ENCODE results near the gene PGAP3.

Gene PGAP3

GRCh38 chr17:39647256-39647655 lies 40.6 kb downstream of the PGAP3 start:
- H3K4me1 ChIP-seq (ENCODE audit: control insufficient read depth in 2 of 2, insufficient read depth in 2 of 2, low read length in 2 of 2), result peaks cover 14 to 19% of the 10 kb centered on the region in 2 donors
- peaks cover 7 to 13% of the 10 kb centered on the region in 2 donors for H3K36me3 ChIP-seq (ENCODE audit: control insufficient read depth in 2 of 2, insufficient read depth in 2 of 2, low read length in 2 of 2)
- H3K9ac ChIP-seq (ENCODE audit: low read depth in 1 of 2, low read length in 2 of 2), result no peak overlapping the region
- H3K27me3 ChIP-seq (ENCODE audit: control insufficient read depth in 2 of 2, insufficient read depth in 2 of 2, low read length in 2 of 2), result no peaks in the 10 kb centered on the region
- no peak overlapping the region for H3K27ac ChIP-seq (ENCODE audit: low read depth in 2 of 2, low read length in 2 of 2)
- no peaks in the 10 kb centered on the region for H3K9me3 ChIP-seq (ENCODE audit: control insufficient read depth in 2 of 2, low read length in 2 of 2)
- no peak overlapping the region for H3K4me3 ChIP-seq (ENCODE audit: low read length in 2 of 2)

- Histone ChIP-seq H3K36me3 (ENCODE audit: control insufficient read depth in 2 of 2, insufficient read depth in 2 of 2, low read length in 2 of 2) (peaks cover 16 to 17% of the 10 kb centered on the region in 2 donors), H3K4me3 (ENCODE audit: low read length in 2 of 2) (no peak overlapping the region), H3K9ac (ENCODE audit: low read depth in 1 of 2, low read length in 2 of 2) (no peak overlapping the region), H3K27me3 (ENCODE audit: control insufficient read depth in 2 of 2, insufficient read depth in 2 of 2, low read length in 2 of 2) (no peaks in the 10 kb centered on the region), H3K9me3 (ENCODE audit: control insufficient read depth in 2 of 2, low read length in 2 of 2) (no peaks in the 10 kb centered on the region), H3K27ac (ENCODE audit: low read depth in 2 of 2, low read length in 2 of 2) (no peak overlapping the region), H3K4me1 (ENCODE audit: control insufficient read depth in 2 of 2, insufficient read depth in 2 of 2, low read length in 2 of 2) (peaks cover 11 to 12% of the 10 kb centered on the region in 2 donors)
Observed at GRCh38 chr17:39643271-39643670, 44.6 kb downstream of the PGAP3 start.

DNA sequence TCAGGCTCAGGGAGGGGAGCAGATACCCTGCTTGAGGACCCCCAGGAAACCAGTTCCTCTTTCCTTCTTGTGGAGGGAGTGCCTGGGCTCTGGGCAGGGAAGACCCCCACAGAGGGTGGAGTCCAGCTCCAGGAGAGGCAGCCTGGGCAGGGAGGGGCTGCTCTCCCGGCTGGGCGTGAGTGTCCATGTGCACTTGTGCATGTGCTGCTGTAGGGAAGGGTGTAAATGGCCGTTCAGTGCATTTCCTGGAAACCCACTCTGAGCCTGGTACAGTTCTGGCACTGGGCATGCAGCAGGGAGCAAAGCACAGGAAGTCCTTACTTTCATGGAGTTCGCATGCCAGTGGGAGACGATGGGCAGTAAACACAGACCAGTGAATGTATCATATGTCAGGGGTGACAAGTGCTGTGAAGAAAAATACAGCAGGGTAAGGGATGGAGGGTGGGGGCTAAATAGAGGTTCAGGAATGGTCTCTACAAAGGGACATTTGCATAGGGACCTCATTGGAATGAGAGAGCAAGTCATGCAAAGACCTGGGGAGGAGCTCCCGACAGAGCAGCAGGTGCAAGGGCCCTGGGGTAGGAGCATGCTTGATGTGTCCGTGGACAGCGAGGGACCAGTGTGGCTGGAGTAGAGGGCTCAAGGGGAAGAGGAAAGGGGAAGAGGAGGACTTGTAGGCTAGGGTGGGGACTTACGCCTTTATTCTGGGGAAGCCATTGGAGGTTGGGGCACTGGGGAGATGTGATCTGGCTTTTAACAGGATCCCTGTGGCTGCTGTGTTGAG lies 45.4 kb downstream of the PGAP3 start:
- H3K9me3 ChIP-seq (ENCODE audit: control insufficient read depth in 2 of 2, low read length in 2 of 2), result no peaks in the 10 kb centered on the region
- peaks cover 19 to 21% of the 10 kb centered on the region in 2 donors for H3K36me3 ChIP-seq (ENCODE audit: control insufficient read depth in 2 of 2, insufficient read depth in 2 of 2, low read length in 2 of 2)
- peaks cover 19 to 20% of the 10 kb centered on the region in 2 donors for H3K4me1 ChIP-seq (ENCODE audit: control insufficient read depth in 2 of 2, insufficient read depth in 2 of 2, low read length in 2 of 2)

DNA sequence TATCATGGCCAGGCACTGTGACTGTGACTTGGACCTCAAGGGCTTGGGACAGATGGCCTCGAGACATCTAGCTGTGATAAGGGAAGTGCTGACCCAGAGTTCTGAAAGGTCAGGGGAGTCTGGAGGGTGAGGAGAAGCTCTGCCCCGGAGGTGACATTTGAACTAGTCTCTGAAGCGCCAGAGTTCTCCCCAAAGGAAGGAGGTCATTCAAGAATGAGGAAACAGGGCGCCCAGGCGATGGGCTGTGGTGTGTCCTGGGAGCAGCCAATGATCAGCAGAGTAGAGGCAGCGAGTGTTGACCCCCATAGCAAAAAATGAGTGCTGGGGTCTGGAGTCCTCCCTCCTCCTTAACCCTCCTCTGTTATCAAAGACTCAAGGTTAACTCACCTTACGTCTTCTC lies 46.0 kb downstream of the PGAP3 start:
- H3K4me1 ChIP-seq (ENCODE audit: control insufficient read depth in 2 of 2, insufficient read depth in 2 of 2, low read length in 2 of 2), result peaks cover 19 to 20% of the 10 kb centered on the region in 2 donors
- peaks cover 19 to 21% of the 10 kb centered on the region in 2 donors for H3K36me3 ChIP-seq (ENCODE audit: control insufficient read depth in 2 of 2, insufficient read depth in 2 of 2, low read length in 2 of 2)
- no peaks in the 10 kb centered on the region for H3K9me3 ChIP-seq (ENCODE audit: control insufficient read depth in 2 of 2, low read length in 2 of 2)
- H3K9ac ChIP-seq (ENCODE audit: low read depth in 1 of 2, low read length in 2 of 2), result no peak overlapping the region
- no peak overlapping the region for H3K27ac ChIP-seq (ENCODE audit: low read depth in 2 of 2, low read length in 2 of 2)
- H3K27me3 ChIP-seq (ENCODE audit: control insufficient read depth in 2 of 2, insufficient read depth in 2 of 2, low read length in 2 of 2), result no peaks in the 10 kb centered on the region
- no peak overlapping the region for H3K4me3 ChIP-seq (ENCODE audit: low read length in 2 of 2)

More for the DNA sequence above, 45.4 kb downstream of the PGAP3 start:
- H3K4me3 ChIP-seq (ENCODE audit: low read length in 2 of 2), result no peak overlapping the region
- no peak overlapping the region for H3K9ac ChIP-seq (ENCODE audit: low read depth in 1 of 2, low read length in 2 of 2)
- no peaks in the 10 kb centered on the region for H3K27me3 ChIP-seq (ENCODE audit: control insufficient read depth in 2 of 2, insufficient read depth in 2 of 2, low read length in 2 of 2)
- H3K27ac ChIP-seq (ENCODE audit: low read depth in 2 of 2, low read length in 2 of 2), result no peak overlapping the region

DNA sequence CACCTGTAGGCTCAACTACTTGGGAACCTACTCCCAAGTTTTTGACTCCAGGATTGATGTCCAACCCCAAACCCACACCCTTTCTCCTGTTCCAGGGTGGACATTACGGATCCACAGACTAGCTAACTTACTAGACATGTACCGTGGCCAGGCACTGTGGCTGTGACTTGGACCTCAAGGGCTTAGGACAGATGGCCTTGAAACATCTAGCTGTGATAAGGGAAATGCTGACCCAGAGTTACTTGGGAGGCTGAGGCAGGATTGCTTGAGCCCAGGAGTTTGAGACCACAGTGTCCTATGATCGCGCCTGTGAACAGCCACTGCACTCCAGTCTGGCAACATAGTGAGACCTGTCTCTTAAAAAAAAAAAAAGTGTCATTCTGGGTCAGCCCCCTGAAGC lies 46.8 kb downstream of the PGAP3 start:
- Histone ChIP-seq H3K4me1 (ENCODE audit: control insufficient read depth in 2 of 2, insufficient read depth in 2 of 2, low read length in 2 of 2) (peaks cover 24 to 26% of the 10 kb centered on the region in 2 donors), H3K9me3 (ENCODE audit: control insufficient read depth in 2 of 2, low read length in 2 of 2) (no peaks in the 10 kb centered on the region), H3K9ac (ENCODE audit: low read depth in 1 of 2, low read length in 2 of 2) (no peak overlapping the region), H3K27me3 (ENCODE audit: control insufficient read depth in 2 of 2, insufficient read depth in 2 of 2, low read length in 2 of 2) (no peaks in the 10 kb centered on the region), H3K27ac (ENCODE audit: low read depth in 2 of 2, low read length in 2 of 2) (no peak overlapping the region), H3K36me3 (ENCODE audit: control insufficient read depth in 2 of 2, insufficient read depth in 2 of 2, low read length in 2 of 2) (peaks cover 19% of the 10 kb centered on the region in 2 donors), H3K4me3 (ENCODE audit: low read length in 2 of 2) (no peak overlapping the region)

GRCh38 chr17:39640591-39641031 lies 47.2 kb downstream of the PGAP3 start:
- peaks cover 19 to 22% of the 10 kb centered on the region in 2 donors for H3K36me3 ChIP-seq (ENCODE audit: control insufficient read depth in 2 of 2, insufficient read depth in 2 of 2, low read length in 2 of 2)
- H3K4me3 ChIP-seq (ENCODE audit: low read length in 2 of 2), result no peak overlapping the region

GRCh38 chr17:39639566-39640458 lies 48.0 kb downstream of the PGAP3 start:
- peaks cover 28 to 33% of the 10 kb centered on the region in 2 donors for H3K4me1 ChIP-seq (ENCODE audit: control insufficient read depth in 2 of 2, insufficient read depth in 2 of 2, low read length in 2 of 2)
- no peak overlapping the region for H3K9ac ChIP-seq (ENCODE audit: low read depth in 1 of 2, low read length in 2 of 2)
- H3K27ac ChIP-seq (ENCODE audit: low read depth in 2 of 2, low read length in 2 of 2), result no peak overlapping the region

More at GRCh38 chr17:39640591-39641031, 47.2 kb downstream of the PGAP3 start:
- Histone ChIP-seq H3K9me3 (ENCODE audit: control insufficient read depth in 2 of 2, low read length in 2 of 2) (no peaks in the 10 kb centered on the region), H3K9ac (ENCODE audit: low read depth in 1 of 2, low read length in 2 of 2) (no peak overlapping the region), H3K27ac (ENCODE audit: low read depth in 2 of 2, low read length in 2 of 2) (no peak overlapping the region), H3K27me3 (ENCODE audit: control insufficient read depth in 2 of 2, insufficient read depth in 2 of 2, low read length in 2 of 2) (no peaks in the 10 kb centered on the region), H3K4me1 (ENCODE audit: control insufficient read depth in 2 of 2, insufficient read depth in 2 of 2, low read length in 2 of 2) (peaks cover 26 to 29% of the 10 kb centered on the region in 2 donors)

DNA sequence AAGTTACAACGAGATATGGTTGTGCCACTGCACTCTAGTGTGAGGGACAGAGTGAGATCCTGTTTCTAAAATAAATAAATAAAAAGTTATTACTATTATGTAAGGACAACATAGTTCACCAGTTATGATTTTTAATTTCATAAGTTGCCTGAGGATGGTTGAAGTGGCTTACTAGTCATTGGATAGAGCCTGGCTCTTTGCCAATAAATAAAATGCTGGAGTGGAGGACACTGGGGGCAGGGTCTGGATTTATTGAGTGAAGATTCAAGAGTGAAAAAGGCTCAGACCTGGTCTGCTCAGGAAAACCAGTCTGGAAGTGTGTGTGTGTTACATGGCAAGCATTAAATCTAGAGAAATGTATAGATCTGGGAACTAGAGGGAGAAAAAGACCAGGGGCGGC lies 48.8 kb downstream of the PGAP3 start:
- no peaks in the 10 kb centered on the region for H3K27me3 ChIP-seq (ENCODE audit: control insufficient read depth in 2 of 2, insufficient read depth in 2 of 2, low read length in 2 of 2)
- H3K27ac ChIP-seq (ENCODE audit: low read depth in 2 of 2, low read length in 2 of 2), result no peak overlapping the region
- peaks cover 26 to 27% of the 10 kb centered on the region in 2 donors for H3K36me3 ChIP-seq (ENCODE audit: control insufficient read depth in 2 of 2, insufficient read depth in 2 of 2, low read length in 2 of 2)
- peaks cover 35 to 41% of the 10 kb centered on the region in 2 donors for H3K4me1 ChIP-seq (ENCODE audit: control insufficient read depth in 2 of 2, insufficient read depth in 2 of 2, low read length in 2 of 2)
- no peak overlapping the region for H3K9ac ChIP-seq (ENCODE audit: low read depth in 1 of 2, low read length in 2 of 2)
- no peaks in the 10 kb centered on the region for H3K9me3 ChIP-seq (ENCODE audit: control insufficient read depth in 2 of 2, low read length in 2 of 2)
- no peak overlapping the region for H3K4me3 ChIP-seq (ENCODE audit: low read length in 2 of 2)

More at GRCh38 chr17:39639566-39640458, 48.0 kb downstream of the PGAP3 start:
- Histone ChIP-seq H3K36me3 (ENCODE audit: control insufficient read depth in 2 of 2, insufficient read depth in 2 of 2, low read length in 2 of 2) (peaks cover 24 to 26% of the 10 kb centered on the region in 2 donors), H3K9me3 (ENCODE audit: control insufficient read depth in 2 of 2, low read length in 2 of 2) (no peaks in the 10 kb centered on the region), H3K27me3 (ENCODE audit: control insufficient read depth in 2 of 2, insufficient read depth in 2 of 2, low read length in 2 of 2) (no peaks in the 10 kb centered on the region), H3K4me3 (ENCODE audit: low read length in 2 of 2) (no peak overlapping the region)

- Histone ChIP-seq H3K27ac (ENCODE audit: low read depth in 2 of 2, low read length in 2 of 2) (no peak overlapping the region), H3K4me3 (ENCODE audit: low read length in 2 of 2) (peak overlapping the region; percentile 90 to 93), H3K4me1 (ENCODE audit: control insufficient read depth in 2 of 2, insufficient read depth in 2 of 2, low read length in 2 of 2) (peaks cover 43 to 48% of the 10 kb centered on the region in 2 donors), H3K9me3 (ENCODE audit: control insufficient read depth in 2 of 2, low read length in 2 of 2) (no peaks in the 10 kb centered on the region), H3K36me3 (ENCODE audit: control insufficient read depth in 2 of 2, insufficient read depth in 2 of 2, low read length in 2 of 2) (peaks cover 25 to 27% of the 10 kb centered on the region in 2 donors), H3K27me3 (ENCODE audit: control insufficient read depth in 2 of 2, insufficient read depth in 2 of 2, low read length in 2 of 2) (no peaks in the 10 kb centered on the region), H3K9ac (ENCODE audit: low read depth in 1 of 2, low read length in 2 of 2) (peak overlapping the region; percentile 90 to 91)
Observed at GRCh38 chr17:39638317-39638716, 49.5 kb downstream of the PGAP3 start.

Data from mucosa of rectum (tissue), 2 donors.